SK-N-MC (cell line): ENCODE data around the gene TBL2.

Experiments used
- EZH2 ChIP-seq: fragments of 200-600 bp; sonication (generic); IDR thresholded peaks from one replicate; pipeline ENCODE4 v1.6.1; 2017; ENCODE audit warnings: antibody characterized with exemption
- FOXP2 ChIP-seq: optimal IDR thresholded peaks from 2 replicates; pipeline ENCODE3; 2011; ENCODE audit warnings: mild to moderate bottlenecking, moderate library complexity; ENCODE audit not compliant: insufficient read depth; ENCODE audit errors: extremely low read length, control extremely low read depth
- POLR2AphosphoS5 ChIP-seq: IDR thresholded peaks from 2 replicates; pipeline ENCODE4 v1.6.1; 2012; ENCODE audit warnings: mild to moderate bottlenecking, low read depth, low read length, borderline replicate concordance

GRCh38 chr7:73521636-73522104 is 56.7 kb downstream of the TBL2 start:
- TF ChIP-seq EZH2: no peak
- no peak for TF ChIP-seq POLR2AphosphoS5
- no peak for TF ChIP-seq FOXP2
